ENCODE measurements around the gene RTN4R. TPM values are rescaled to one million over a fixed set of nuclear protein-coding genes. Genes with fewer than 3 reads are reported as not detected.
"Not testable (repeated sequence)": the region's sequence is repeated elsewhere in the genome, so short reads cannot be mapped to it uniquely, and the experiment has no call there.

The RTN4R gene
- total RNA-seq, 1 donor from 2014 or later, result 2.6 TPM

GRCh38 chr22:20305230-20305893 is 37.2 kb upstream of the RTN4R start:
- not testable (repeated sequence) for H3K36me3 ChIP-seq (ENCODE audit: control insufficient read depth in 3 of 3, insufficient read depth in 3 of 3, low read length in 3 of 3); H3K4me3 ChIP-seq (ENCODE audit: low read length in 3 of 3); H3K4me1 ChIP-seq (ENCODE audit: control insufficient read depth in 3 of 3, insufficient read depth in 3 of 3, low read length in 3 of 3); H3K27ac ChIP-seq (ENCODE audit: low read depth, low read length); H3K9me3 ChIP-seq (ENCODE audit: control insufficient read depth in 3 of 3, low read length in 3 of 3); H3K9ac ChIP-seq (ENCODE audit: low read depth in 1 of 3, low read length in 3 of 3)
- peaks cover 19 to 33% (median 22%) of the 10 kb centered on the region in 3 donors for H3K27me3 ChIP-seq (ENCODE audit: control insufficient read depth in 3 of 3, insufficient read depth in 3 of 3, low read length in 3 of 3)

DNA sequence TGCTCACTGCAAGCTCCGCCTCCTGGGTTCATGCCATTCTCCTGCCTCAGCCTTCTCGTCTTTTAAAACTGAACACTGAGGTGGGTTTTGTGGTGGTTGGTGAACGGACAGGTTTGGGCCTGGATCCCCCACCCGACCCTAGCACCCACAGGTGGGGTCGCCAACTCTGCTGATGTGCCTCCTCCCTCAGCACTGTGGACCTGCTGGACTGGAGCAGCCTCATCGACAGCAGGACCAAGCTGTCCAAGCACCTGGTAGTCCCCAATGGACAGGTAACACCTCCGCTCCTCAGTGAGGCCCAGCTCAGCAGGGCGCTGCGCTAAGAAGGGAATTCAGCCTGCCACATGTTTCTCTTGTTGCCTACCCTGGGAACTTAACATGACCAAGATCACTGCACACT is 36.5 kb upstream of the RTN4R start:
- H3K9me3 ChIP-seq (ENCODE audit: control insufficient read depth in 3 of 3, low read length in 3 of 3), result no peaks in the 10 kb centered on the region
- peaks cover 4 to 6% (median 5%) of the 10 kb centered on the region in 3 donors for H3K4me1 ChIP-seq (ENCODE audit: control insufficient read depth in 3 of 3, insufficient read depth in 3 of 3, low read length in 3 of 3)
- H3K4me3 ChIP-seq (ENCODE audit: low read length in 3 of 3), result no peak overlapping the region
- H3K36me3 ChIP-seq (ENCODE audit: control insufficient read depth in 3 of 3, insufficient read depth in 3 of 3, low read length in 3 of 3), result no peaks in the 10 kb centered on the region
- no peak overlapping the region for H3K27ac ChIP-seq (ENCODE audit: low read depth, low read length)
- H3K9ac ChIP-seq (ENCODE audit: low read depth in 1 of 3, low read length in 3 of 3), result no peak overlapping the region
- H3K27me3 ChIP-seq (ENCODE audit: control insufficient read depth in 3 of 3, insufficient read depth in 3 of 3, low read length in 3 of 3), result peaks cover 19 to 33% (median 22%) of the 10 kb centered on the region in 3 donors

GRCh38 chr22:20303229-20303534 is 35.1 kb upstream of the RTN4R start:
- peaks cover 19 to 33% (median 22%) of the 10 kb centered on the region in 3 donors for H3K27me3 ChIP-seq (ENCODE audit: control insufficient read depth in 3 of 3, insufficient read depth in 3 of 3, low read length in 3 of 3)
- not testable (repeated sequence) for H3K27ac ChIP-seq (ENCODE audit: low read depth, low read length); H3K4me3 ChIP-seq (ENCODE audit: low read length in 3 of 3); H3K9me3 ChIP-seq (ENCODE audit: control insufficient read depth in 3 of 3, low read length in 3 of 3); H3K4me1 ChIP-seq (ENCODE audit: control insufficient read depth in 3 of 3, insufficient read depth in 3 of 3, low read length in 3 of 3); H3K9ac ChIP-seq (ENCODE audit: low read depth in 1 of 3, low read length in 3 of 3); H3K36me3 ChIP-seq (ENCODE audit: control insufficient read depth in 3 of 3, insufficient read depth in 3 of 3, low read length in 3 of 3)

- Histone ChIP-seq H3K27ac (ENCODE audit: low read depth, low read length) (no peak overlapping the region), H3K27me3 (ENCODE audit: control insufficient read depth in 3 of 3, insufficient read depth in 3 of 3, low read length in 3 of 3) (peaks cover 19 to 33% (median 22%) of the 10 kb centered on the region in 3 donors), H3K4me3 (ENCODE audit: low read length in 3 of 3) (no peak overlapping the region)
Observed at GRCh38 chr22:20302438-20303228, 34.5 kb upstream of the RTN4R start.

DNA sequence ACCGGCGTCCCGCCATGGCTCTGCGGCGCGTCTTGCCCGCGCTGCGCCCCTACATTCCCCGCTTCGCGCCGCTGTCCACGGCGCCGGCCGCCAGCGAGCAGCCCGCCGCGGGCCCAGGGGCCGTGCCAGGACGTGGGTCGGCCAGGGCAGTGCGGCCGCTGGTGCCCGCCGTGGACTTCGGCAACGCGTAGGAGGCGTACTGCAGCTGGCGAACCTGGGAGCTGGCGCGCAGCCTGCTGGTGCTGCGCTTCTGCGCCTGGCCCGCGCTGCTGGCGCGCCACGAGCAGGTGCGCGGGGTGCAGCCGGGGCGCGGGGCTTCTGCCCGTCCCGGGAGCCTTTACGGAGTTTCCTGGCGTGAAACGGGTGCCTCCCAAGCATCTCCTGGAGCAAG is 31.6 kb upstream of the RTN4R start:
- Histone ChIP-seq H3K4me1 (ENCODE audit: control insufficient read depth in 3 of 3, insufficient read depth in 3 of 3, low read length in 3 of 3) (peaks cover 4 to 6% (median 6%) of the 10 kb centered on the region in 3 donors), H3K4me3 (ENCODE audit: low read length in 3 of 3) (peak overlapping the region; percentile 51 to 65 (median 60)), H3K9me3 (ENCODE audit: control insufficient read depth in 3 of 3, low read length in 3 of 3) (no peaks in the 10 kb centered on the region), H3K27me3 (ENCODE audit: control insufficient read depth in 3 of 3, insufficient read depth in 3 of 3, low read length in 3 of 3) (peaks cover 19 to 26% (median 19%) of the 10 kb centered on the region in 3 donors), H3K27ac (ENCODE audit: low read depth, low read length) (no peak overlapping the region), H3K9ac (ENCODE audit: low read depth in 1 of 3, low read length in 3 of 3) (peak overlapping the region in 1 of 3 donors; percentile 60), H3K36me3 (ENCODE audit: control insufficient read depth in 3 of 3, insufficient read depth in 3 of 3, low read length in 3 of 3) (no peaks in the 10 kb centered on the region)

More at GRCh38 chr22:20302438-20303228, 34.5 kb upstream of the RTN4R start:
- Histone ChIP-seq H3K36me3 (ENCODE audit: control insufficient read depth in 3 of 3, insufficient read depth in 3 of 3, low read length in 3 of 3) (no peaks in the 10 kb centered on the region), H3K9ac (ENCODE audit: low read depth in 1 of 3, low read length in 3 of 3) (no peak overlapping the region), H3K4me1 (ENCODE audit: control insufficient read depth in 3 of 3, insufficient read depth in 3 of 3, low read length in 3 of 3) (peaks cover 4 to 6% (median 6%) of the 10 kb centered on the region in 3 donors), H3K9me3 (ENCODE audit: control insufficient read depth in 3 of 3, low read length in 3 of 3) (no peaks in the 10 kb centered on the region)

DNA sequence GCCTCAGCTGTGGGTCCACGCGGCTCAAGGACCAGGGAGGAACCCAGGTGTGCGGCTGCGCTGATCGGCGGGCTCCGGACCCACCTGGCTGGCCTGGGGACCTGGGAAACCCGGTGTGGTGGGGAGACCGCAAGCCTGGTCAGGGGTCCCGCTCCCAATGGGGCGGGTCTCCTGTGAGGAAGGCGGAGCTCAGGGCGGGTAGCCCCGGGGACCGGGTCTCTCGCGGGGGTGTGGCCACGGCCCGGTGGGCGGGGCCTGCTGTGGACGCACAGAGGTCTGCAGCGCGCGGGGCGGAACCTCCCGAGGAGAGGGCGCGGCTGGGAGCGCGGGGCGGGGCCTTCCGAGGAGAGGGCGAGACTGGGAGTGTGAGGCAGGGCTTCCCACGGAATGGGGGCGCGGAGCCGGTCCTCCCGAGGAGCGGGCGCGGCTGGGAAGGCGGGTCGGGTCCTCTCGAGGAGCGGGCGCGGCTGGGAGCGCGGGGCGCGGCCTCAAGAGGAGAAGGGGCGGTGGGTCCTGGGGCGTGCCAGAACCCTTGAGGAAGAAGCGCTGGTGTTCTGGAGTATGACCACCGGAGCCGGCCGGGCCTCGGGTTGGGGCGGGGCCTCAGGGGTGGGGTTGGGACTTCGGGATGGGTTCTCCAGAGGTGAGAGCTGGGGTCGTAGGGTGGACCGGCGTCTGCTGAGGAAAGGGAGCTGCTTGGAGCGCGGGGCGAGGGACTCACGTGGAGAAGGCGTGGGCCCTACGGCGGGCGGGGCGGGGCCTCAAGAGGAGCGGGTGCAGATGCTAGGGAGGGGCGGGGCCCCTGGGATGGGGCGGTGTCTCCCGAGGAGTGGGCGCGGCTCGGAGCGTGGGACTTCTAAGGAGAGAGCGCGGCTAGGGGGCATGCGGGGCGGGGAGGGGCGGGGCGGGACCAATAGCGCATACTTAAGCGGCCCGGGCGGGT is 31.0 kb upstream of the RTN4R start:
- no peaks in the 10 kb centered on the region for H3K9me3 ChIP-seq (ENCODE audit: control insufficient read depth in 3 of 3, low read length in 3 of 3)
- H3K27me3 ChIP-seq (ENCODE audit: control insufficient read depth in 3 of 3, insufficient read depth in 3 of 3, low read length in 3 of 3), result peaks cover 19 to 23% (median 19%) of the 10 kb centered on the region in 3 donors
- peaks cover 4 to 6% (median 6%) of the 10 kb centered on the region in 3 donors for H3K4me1 ChIP-seq (ENCODE audit: control insufficient read depth in 3 of 3, insufficient read depth in 3 of 3, low read length in 3 of 3)
- no peaks in the 10 kb centered on the region for H3K36me3 ChIP-seq (ENCODE audit: control insufficient read depth in 3 of 3, insufficient read depth in 3 of 3, low read length in 3 of 3)
- no peak overlapping the region for H3K9ac ChIP-seq (ENCODE audit: low read depth in 1 of 3, low read length in 3 of 3)
- H3K4me3 ChIP-seq (ENCODE audit: low read length in 3 of 3), result peak overlapping the region in 2 of 3 donors; percentile 60 to 65
- no peak overlapping the region for H3K27ac ChIP-seq (ENCODE audit: low read depth, low read length)

DNA sequence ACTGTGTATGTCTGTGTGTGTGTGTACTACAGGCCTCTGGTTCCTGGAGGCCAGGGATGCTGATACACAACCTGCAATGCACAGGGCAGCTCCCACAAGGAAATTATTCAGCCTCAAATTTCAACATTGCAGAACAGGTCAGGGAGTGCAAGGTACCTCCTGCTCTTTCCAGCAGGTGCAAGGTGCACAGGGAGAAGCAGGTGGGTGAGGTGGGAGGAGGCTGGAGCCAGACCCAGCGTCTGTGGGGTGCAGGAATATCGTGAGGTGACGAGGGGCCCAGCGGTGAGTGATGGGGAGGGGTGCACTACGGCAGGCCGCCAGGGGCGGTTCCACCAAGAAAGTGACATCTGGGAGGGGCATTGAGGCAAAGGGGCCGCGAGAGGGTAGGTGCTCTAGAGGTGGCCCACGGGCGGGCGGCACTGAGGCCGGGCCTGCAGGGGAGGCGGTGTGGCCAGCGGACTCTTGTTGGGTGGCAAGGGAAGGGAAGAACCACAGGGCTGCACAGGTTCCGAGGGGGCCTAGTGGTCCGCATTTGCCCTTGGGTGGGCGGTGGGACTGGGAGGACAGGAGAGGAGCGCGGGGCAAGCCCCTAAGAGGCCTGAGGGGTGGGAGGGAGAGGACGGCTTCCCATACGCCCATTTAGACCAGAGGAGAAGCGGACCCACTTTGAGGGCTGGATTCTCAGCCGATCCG is 30.1 kb upstream of the RTN4R start:
- H3K4me3 ChIP-seq (ENCODE audit: low read length in 3 of 3), result no peak overlapping the region
- peaks cover 19 to 23% (median 19%) of the 10 kb centered on the region in 3 donors for H3K27me3 ChIP-seq (ENCODE audit: control insufficient read depth in 3 of 3, insufficient read depth in 3 of 3, low read length in 3 of 3)
- H3K9ac ChIP-seq (ENCODE audit: low read depth in 1 of 3, low read length in 3 of 3), result no peak overlapping the region
- H3K9me3 ChIP-seq (ENCODE audit: control insufficient read depth in 3 of 3, low read length in 3 of 3), result no peaks in the 10 kb centered on the region
- no peaks in the 10 kb centered on the region for H3K36me3 ChIP-seq (ENCODE audit: control insufficient read depth in 3 of 3, insufficient read depth in 3 of 3, low read length in 3 of 3)
- no peak overlapping the region for H3K27ac ChIP-seq (ENCODE audit: low read depth, low read length)
- peaks cover 4 to 6% (median 6%) of the 10 kb centered on the region in 3 donors for H3K4me1 ChIP-seq (ENCODE audit: control insufficient read depth in 3 of 3, insufficient read depth in 3 of 3, low read length in 3 of 3)

DNA sequence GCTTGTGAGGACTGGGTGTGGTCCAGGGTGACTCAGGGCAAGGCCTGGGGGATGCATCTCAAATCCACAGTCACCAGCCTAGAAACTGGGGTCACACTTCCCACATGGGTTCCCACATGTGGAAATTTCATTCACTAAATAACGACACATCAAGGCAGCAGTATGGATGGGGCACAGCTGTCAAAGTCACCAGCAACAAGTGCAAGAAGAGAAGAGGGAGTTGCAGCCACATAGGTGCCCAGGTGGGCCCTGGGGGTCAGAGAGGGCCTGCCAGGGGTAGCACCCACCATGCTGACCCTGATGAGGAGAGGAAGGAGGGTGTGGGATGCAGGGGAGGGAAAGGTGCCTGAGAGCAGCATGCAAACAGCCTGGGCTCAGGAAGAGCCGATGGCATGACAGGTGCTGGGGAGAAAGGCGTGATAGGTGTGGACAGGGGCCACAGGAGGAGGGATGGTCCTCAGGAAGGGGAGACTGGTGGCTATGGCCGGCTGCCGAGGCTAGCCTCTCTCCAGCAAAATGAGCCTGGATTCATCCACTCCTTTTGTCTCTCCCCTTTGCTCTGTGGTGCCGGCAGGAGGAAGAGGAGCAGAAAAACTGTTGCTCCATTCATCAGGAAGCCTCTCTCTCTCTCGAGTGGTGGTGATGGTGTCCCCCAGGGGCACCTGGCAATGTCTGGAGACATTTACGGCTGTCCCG is 29.4 kb upstream of the RTN4R start:
- Histone ChIP-seq H3K4me3 (ENCODE audit: low read length in 3 of 3) (no peak overlapping the region), H3K9ac (ENCODE audit: low read depth in 1 of 3, low read length in 3 of 3) (no peak overlapping the region), H3K36me3 (ENCODE audit: control insufficient read depth in 3 of 3, insufficient read depth in 3 of 3, low read length in 3 of 3) (no peaks in the 10 kb centered on the region), H3K9me3 (ENCODE audit: control insufficient read depth in 3 of 3, low read length in 3 of 3) (no peaks in the 10 kb centered on the region), H3K27ac (ENCODE audit: low read depth, low read length) (no peak overlapping the region), H3K27me3 (ENCODE audit: control insufficient read depth in 3 of 3, insufficient read depth in 3 of 3, low read length in 3 of 3) (peaks cover 16 to 18% (median 17%) of the 10 kb centered on the region in 3 donors), H3K4me1 (ENCODE audit: control insufficient read depth in 3 of 3, insufficient read depth in 3 of 3, low read length in 3 of 3) (peaks cover 4 to 6% (median 6%) of the 10 kb centered on the region in 3 donors)

DNA sequence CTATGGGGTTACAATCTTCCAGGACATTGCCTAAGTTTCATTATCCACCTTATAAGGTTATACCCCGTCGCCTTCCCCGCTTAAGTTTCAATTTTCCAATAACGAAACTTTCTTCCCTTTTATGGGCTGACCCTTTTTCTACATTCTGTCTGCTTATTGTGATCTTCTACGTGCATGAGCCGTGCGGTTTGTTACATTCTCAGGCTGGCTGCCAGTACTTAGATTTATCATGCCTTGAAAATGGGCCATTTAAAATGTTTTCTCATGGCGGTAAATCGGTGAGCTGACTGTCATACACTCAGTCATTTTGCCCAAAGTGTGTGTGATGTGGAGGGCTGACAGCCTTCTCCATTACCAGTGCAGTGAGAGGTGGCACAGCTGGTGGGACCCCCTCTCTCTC is 28.5 kb upstream of the RTN4R start:
- H3K27me3 ChIP-seq (ENCODE audit: control insufficient read depth in 3 of 3, insufficient read depth in 3 of 3, low read length in 3 of 3), result peaks cover 8 to 11% (median 11%) of the 10 kb centered on the region in 3 donors
- no peak overlapping the region for H3K9ac ChIP-seq (ENCODE audit: low read depth in 1 of 3, low read length in 3 of 3)
- H3K36me3 ChIP-seq (ENCODE audit: control insufficient read depth in 3 of 3, insufficient read depth in 3 of 3, low read length in 3 of 3), result no peaks in the 10 kb centered on the region
- no peak overlapping the region for H3K4me3 ChIP-seq (ENCODE audit: low read length in 3 of 3)
- peaks cover 4 to 6% (median 6%) of the 10 kb centered on the region in 3 donors for H3K4me1 ChIP-seq (ENCODE audit: control insufficient read depth in 3 of 3, insufficient read depth in 3 of 3, low read length in 3 of 3)
- no peak overlapping the region for H3K27ac ChIP-seq (ENCODE audit: low read depth, low read length)
- no peaks in the 10 kb centered on the region for H3K9me3 ChIP-seq (ENCODE audit: control insufficient read depth in 3 of 3, low read length in 3 of 3)

Data from skeletal muscle tissue (tissue), 4 donors.